Natural killer cell (primary cell): ENCODE results near the gene ACTL9. TPM values are rescaled to one million over a fixed set of nuclear protein-coding genes. Genes with fewer than 3 reads are reported as not detected.

Source experiments
- ATAC-seq, 3 donors: fragments of 150-1000 bp in 2 of 3; fragments of 200-7000 bp in 1 of 3; cut with Tn5 transposase; 1 replicate in 1 of 3; 2 replicates in 2 of 3; pipeline ENCODE4 v1.10.0; 2021; ENCODE audit warnings: mild to moderate bottlenecking in 2 of 3, moderate library complexity in 2 of 3
- DNase-seq, 2 donors: peaks; one replicate each; pipeline versions ENCODE4 v3.0.0 to v3.0.0-alpha.2; 2013 to 2021; ENCODE audit warnings: mixed read lengths in 1 of 2
- H3K27ac ChIP-seq: one replicate; pipeline ENCODE4 v1.5.1; 2013; ENCODE audit warnings: mild to moderate bottlenecking, low read length
- H3K27me3 ChIP-seq: one replicate; pipeline ENCODE4 v1.6.1; 2013; ENCODE audit warnings: low read length; ENCODE audit not compliant: control insufficient read depth, insufficient read depth
- H3K36me3 ChIP-seq: one replicate; pipeline ENCODE4 v1.6.1; 2013; ENCODE audit warnings: low read length; ENCODE audit not compliant: control insufficient read depth, insufficient read depth
- H3K4me1 ChIP-seq: one replicate; pipeline ENCODE4 v1.6.1; 2013; ENCODE audit warnings: low read length; ENCODE audit not compliant: control insufficient read depth, insufficient read depth
- H3K4me3 ChIP-seq: one replicate; pipeline ENCODE4 v1.5.1; 2013; ENCODE audit warnings: low read length
- H3K9me3 ChIP-seq: one replicate; pipeline ENCODE4 v1.6.1; 2013; ENCODE audit warnings: low read length; ENCODE audit not compliant: control insufficient read depth, insufficient read depth
- H3K27ac Mint-ChIP-seq, 2 donors: one replicate each; pipeline ENCODE4 v1.8.0; 2022; ENCODE audit warnings: mild to moderate bottlenecking in 2 of 2, mixed read lengths in 2 of 2, moderate library complexity in 1 of 2
- H3K27me3 Mint-ChIP-seq, 2 donors: one replicate each; pipeline ENCODE4 v1.8.0; 2022; ENCODE audit warnings: low read depth in 2 of 2, mixed read lengths in 2 of 2
- H3K36me3 Mint-ChIP-seq: one replicate; pipeline ENCODE4 v1.8.0; 2022; ENCODE audit warnings: mixed read lengths
- H3K4me1 Mint-ChIP-seq, 2 donors: one replicate each; pipeline ENCODE4 v1.8.0; 2022; ENCODE audit warnings: mixed read lengths in 2 of 2
- H3K4me3 Mint-ChIP-seq: one replicate; pipeline ENCODE4 v1.8.0; 2022; ENCODE audit warnings: mild to moderate bottlenecking, moderate library complexity, mixed read lengths
- H3K9me3 Mint-ChIP-seq, 2 donors: one replicate each; pipeline ENCODE4 v1.8.0; 2022; ENCODE audit warnings: mixed read lengths in 2 of 2
- CTCF ChIP-seq: fragments of 200-600 bp; IDR thresholded peaks from one replicate; pipeline ENCODE4 v1.8.0; 2022; ENCODE audit warnings: antibody characterized with exemption
- WGBS: methylation state at CpG from one replicate; pipeline ENCODE4 v1.1.7; 2013; ENCODE audit warnings: missing lambda C conversion rate; ENCODE audit not compliant: insufficient coverage; 5-methylcytosine and 5-hydroxymethylcytosine counted together
- intact Hi-C: fragments of 100-400 bp; cut with micrococcal nuclease; formaldehyde crosslinking; loops from one replicate; pipeline ENCODE4 v1.14.2; 2022
- total RNA-seq, 4 donors: library from RNA; stranded (reverse); fragments of 120-200 nt in 1 of 4; gene quantifications; one replicate each; pipeline versions ENCODE4 v1.2.3 to v1.2.4, GENCODE V29; 2013 to 2022

ACTL9 gene
- total RNA-seq, 3 donors from 2014 or later (not counting 1 experiment from before 2014, with no cell fraction given) = not detected

GRCh38 chr19:8664671-8665057 is 33.9 kb downstream of the ACTL9 start:
- DNase-seq (no peak), ATAC-seq (no peak)
- H3K36me3 Mint-ChIP-seq = no peaks in the 10 kb centered on the region
- no peaks in the 10 kb centered on the region for H3K9me3 Mint-ChIP-seq
- Histone ChIP-seq H3K27me3 (no peaks in the 10 kb centered on the region), H3K27ac (peak overlapping the region; percentile 41), H3K4me3 (peak overlapping the region; percentile 3), H3K4me1 (peaks cover 85% of the 10 kb centered on the region), H3K9me3 (no peaks in the 10 kb centered on the region), H3K36me3 (no peaks in the 10 kb centered on the region)
- intact Hi-C loops = no loop called here
- H3K4me1 Mint-ChIP-seq = peaks cover 57 to 74% of the 10 kb centered on the region in 2 donors
- H3K4me3 Mint-ChIP-seq = peak overlapping the region; percentile 77
- H3K27me3 Mint-ChIP-seq = no peaks in the 10 kb centered on the region
- TF ChIP-seq CTCF = no peak
- H3K27ac Mint-ChIP-seq = peak overlapping the region; percentile 81 to 86
- WGBS = 61% methylated on average over 4 of the region's 4 CpGs

DNA sequence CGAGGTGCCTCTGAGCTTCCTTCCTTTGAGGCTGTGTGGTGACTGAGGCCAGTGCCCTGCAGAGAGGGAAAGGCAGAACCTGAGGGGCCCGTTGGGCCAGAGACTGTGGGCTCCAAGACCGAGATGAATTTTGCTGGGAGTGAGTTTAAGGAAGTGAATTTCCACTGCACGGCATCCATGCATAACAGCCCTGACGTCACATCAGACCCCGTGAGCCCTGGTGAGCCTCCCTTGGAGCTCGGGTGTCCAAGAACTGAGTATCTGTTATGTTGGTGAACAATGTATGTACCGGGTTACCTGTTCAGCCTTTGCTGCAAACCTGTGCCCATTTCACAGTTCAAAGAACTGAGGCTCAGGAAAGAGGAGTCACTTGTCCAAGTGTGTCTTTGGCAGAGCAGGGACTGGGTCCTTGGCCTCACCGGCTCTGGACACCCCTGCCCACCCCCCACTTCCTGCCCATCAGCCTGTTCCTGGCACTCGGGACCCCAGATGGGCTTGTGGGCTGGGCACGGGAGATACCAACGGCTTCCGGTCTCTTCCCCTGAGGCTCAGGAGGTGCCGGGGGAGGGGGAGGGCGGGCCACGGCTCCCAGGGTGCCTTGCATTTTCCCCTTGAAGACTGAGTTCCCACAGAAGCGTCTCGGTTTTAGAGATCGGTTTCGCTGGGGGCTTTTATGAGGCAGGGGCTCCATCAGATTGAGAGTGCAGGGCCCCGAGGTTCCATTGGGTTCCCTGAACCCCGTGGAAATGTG is 34.5 kb downstream of the ACTL9 start:
- peak in 1 of 2 donors; percentile 57 for DNase-seq
- peaks cover 56 to 73% of the 10 kb centered on the region in 2 donors for H3K4me1 Mint-ChIP-seq
- Histone ChIP-seq H3K9me3 (no peaks in the 10 kb centered on the region), H3K27ac (peak overlapping the region; percentile 41), H3K36me3 (no peaks in the 10 kb centered on the region), H3K4me3 (peak overlapping the region; percentile 3), H3K27me3 (no peaks in the 10 kb centered on the region), H3K4me1 (peaks cover 85% of the 10 kb centered on the region)
- ATAC-seq = peak; percentile 42 to 62 (median 46)
- 12% methylated on average over 22 of the region's 22 CpGs for WGBS
- peak overlapping the region; percentile 77 for H3K4me3 Mint-ChIP-seq
- TF ChIP-seq CTCF = no peak
- no peaks in the 10 kb centered on the region for H3K36me3 Mint-ChIP-seq
- H3K27me3 Mint-ChIP-seq = no peaks in the 10 kb centered on the region
- no peaks in the 10 kb centered on the region for H3K9me3 Mint-ChIP-seq
- intact Hi-C loops = no loop called here
- peak overlapping the region; percentile 81 to 86 for H3K27ac Mint-ChIP-seq

DNA sequence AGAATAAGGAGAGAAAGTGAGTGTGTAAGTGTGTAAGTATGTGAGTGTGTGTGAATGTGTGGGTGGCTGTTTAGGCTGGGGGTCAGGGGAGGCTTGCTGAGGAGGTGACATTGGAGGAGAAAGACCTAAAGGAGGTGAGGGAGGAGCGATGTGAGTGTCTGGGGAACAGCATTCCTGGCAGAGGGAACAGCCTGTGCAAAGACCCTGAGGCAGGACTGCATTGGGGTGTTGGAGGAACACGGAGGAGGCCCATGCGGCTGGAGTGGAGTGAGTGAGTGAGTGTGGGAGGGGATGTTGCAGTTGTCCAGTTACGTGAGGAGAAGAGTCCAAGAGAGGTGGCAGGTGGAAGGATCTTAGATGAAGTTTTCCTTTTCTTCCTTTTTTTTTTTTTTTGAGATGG is 36.3 kb downstream of the ACTL9 start:
- Mint-ChIP-seq H3K4me1 (peaks cover 47 to 70% of the 10 kb centered on the region in 2 donors), H3K9me3 (no peaks in the 10 kb centered on the region), H3K4me3 (peak overlapping the region; percentile 26), H3K36me3 (no peaks in the 10 kb centered on the region), H3K27me3 (no peaks in the 10 kb centered on the region), H3K27ac (peak overlapping the region in 1 of 2 donors; percentile 15)
- peaks cover 81% of the 10 kb centered on the region for H3K4me1 ChIP-seq
- ATAC-seq (no peak), DNase-seq (no peak)
- TF ChIP-seq CTCF = no peak
- no peaks in the 10 kb centered on the region for H3K9me3 ChIP-seq
- no peak overlapping the region for H3K4me3 ChIP-seq
- H3K36me3 ChIP-seq = no peaks in the 10 kb centered on the region
- no peaks in the 10 kb centered on the region for H3K27me3 ChIP-seq
- H3K27ac ChIP-seq = no peak overlapping the region
- intact Hi-C loops = no loop called here
- WGBS = 97% methylated on average over 4 of the region's 4 CpGs
